ENCODE results near the gene IMMP2L. TPM values are rescaled to one million over a fixed set of nuclear protein-coding genes. Genes with fewer than 3 reads are reported as not detected.
"Not testable (repeated sequence)": the region's sequence is repeated elsewhere in the genome, so short reads cannot be mapped to it uniquely, and the experiment has no call there.

IMMP2L gene
- total RNA-seq (2014; rRNA removed; shearing (Covaris generic)) = 4.9 and 6.5 TPM in 2 replicates
- 10.8 and 13.3 TPM in 2 replicates for polyA plus RNA-seq (2015; cell fraction: cytosol; rRNA removed)
- polyA plus RNA-seq (2015; cell fraction: nucleus; rRNA removed) = 6.7 and 9.6 TPM in 2 replicates

- peak; percentile 83 for DNase-seq (ENCODE audit: low read depth)
These were observed at the start of gene IMMP2L for GRCh38 chr7:111561904-111562732. IMMP2L (minus strand) TSS chr7:111562492.

GRCh38 chr7:111609483-111610254, 47.4 kb upstream of the IMMP2L start:
- DNase-seq (ENCODE audit: low read depth) = not testable (repeated sequence)

GRCh38 chr7:111607621-111608020, 45.3 kb upstream of the IMMP2L start:
- DNase-seq (ENCODE audit: low read depth) = no peak

- DNase-seq (ENCODE audit: low read depth) = no peak
These were observed 43.0 kb upstream of the IMMP2L start for GRCh38 chr7:111605246-111605645.

- DNase-seq (ENCODE audit: low read depth) = no peak
These were observed 37.8 kb upstream of the IMMP2L start for GRCh38 chr7:111600091-111600490.

- no peak for DNase-seq (ENCODE audit: low read depth)
These were observed 33.5 kb upstream of the IMMP2L start for GRCh38 chr7:111595780-111596179.

GRCh38 chr7:111594602-111595001, 32.3 kb upstream of the IMMP2L start:
- DNase-seq (ENCODE audit: low read depth) = no peak

- no peak for DNase-seq (ENCODE audit: low read depth)
These were observed 31.1 kb upstream of the IMMP2L start for GRCh38 chr7:111593343-111593742.

- DNase-seq (ENCODE audit: low read depth) = peak; percentile 37
These were observed 25.8 kb upstream of the IMMP2L start for GRCh38 chr7:111588065-111588433.

GRCh38 chr7:111587410-111588064, 25.2 kb upstream of the IMMP2L start:
- no peak for DNase-seq (ENCODE audit: low read depth)

- no peak for DNase-seq (ENCODE audit: low read depth)
These were observed 24.6 kb upstream of the IMMP2L start for GRCh38 chr7:111586711-111587409.

- DNase-seq (ENCODE audit: low read depth) = not testable (repeated sequence)
These were observed 19.6 kb upstream of the IMMP2L start for GRCh38 chr7:111581784-111582488.

- DNase-seq (ENCODE audit: low read depth) = not testable (repeated sequence)
These were observed 18.9 kb upstream of the IMMP2L start for GRCh38 chr7:111581207-111581606.

- no peak for DNase-seq (ENCODE audit: low read depth)
These were observed 16.5 kb upstream of the IMMP2L start for GRCh38 chr7:111578754-111579153.

- no peak for DNase-seq (ENCODE audit: low read depth)
These were observed 9.4 kb upstream of the IMMP2L start for GRCh38 chr7:111571720-111572119.

GRCh38 chr7:111568870-111569462, 6.7 kb upstream of the IMMP2L start:
- no peak for DNase-seq (ENCODE audit: low read depth)

- DNase-seq (ENCODE audit: low read depth) = no peak
These were observed 6.1 kb upstream of the IMMP2L start for GRCh38 chr7:111568419-111568818.

- DNase-seq (ENCODE audit: low read depth) = no peak
These were observed 1.8 kb upstream of the IMMP2L start for GRCh38 chr7:111564078-111564477.

GRCh38 chr7:111561654-111561903, 713 bp downstream of the IMMP2L start:
- no peak for DNase-seq (ENCODE audit: low read depth)

Measured in HT1080 (cell line).